GM18951 (cell line): ENCODE measurements around the gene ELMO1.

ENCODE experiments used
- POLR2A ChIP-seq: IDR thresholded peaks from 4 replicates; pipeline ENCODE4 v1.6.1; 2011; ENCODE audit warnings: mild to moderate bottlenecking; ENCODE audit not compliant: insufficient read length, insufficient read depth; ENCODE audit errors: extremely low read depth
- in situ Hi-C: fragments of 300-500 bp; cut with MboI; formaldehyde crosslinking; loops from one replicate; pipeline ENCODE4 v1.12.0; 2022; ENCODE audit warnings: low sequenced_read_pairs, mixed read lengths, inconsistent platforms; ENCODE audit not compliant: unreplicated experiment

ELMO1 gene

GRCh38 chr7:37234928-37235327 is 213.7 kb downstream of the ELMO1 start:
- no peak for TF ChIP-seq POLR2A
- in situ Hi-C loops, result loop anchor here (10.0 to 25.0 kb wide), 3 partner anchors 110 to 590 kb away; no protein-coding TSS in a partner anchor

GRCh38 chr7:37234334-37234733 is 214.3 kb downstream of the ELMO1 start:
- TF ChIP-seq POLR2A, result no peak

GRCh38 chr7:37231613-37232012 is 217.1 kb downstream of the ELMO1 start:
- in situ Hi-C loops, result loop anchor here (10.0 to 25.0 kb wide), 3 partner anchors 113 to 593 kb away; no protein-coding TSS in a partner anchor
- no peak for TF ChIP-seq POLR2A

More at GRCh38 chr7:37234334-37234733, 214.3 kb downstream of the ELMO1 start:
- in situ Hi-C loops, result loop anchor here (10.0 to 25.0 kb wide), 3 partner anchors 110 to 590 kb away; no protein-coding TSS in a partner anchor

- in situ Hi-C loops, result loop anchor here (10.0 to 25.0 kb wide), 3 partner anchors 115 to 595 kb away; no protein-coding TSS in a partner anchor
- no peak for TF ChIP-seq POLR2A
Measured at GRCh38 chr7:37230221-37230620, 218.4 kb downstream of the ELMO1 start.

GRCh38 chr7:37229381-37229780 is 219.3 kb downstream of the ELMO1 start:
- in situ Hi-C loops, result loop anchor here (25.0 kb wide), 1 partner anchor 283 kb away; no protein-coding TSS in a partner anchor

GRCh38 chr7:37225285-37225969 is 223.2 kb downstream of the ELMO1 start:
- TF ChIP-seq POLR2A, result no peak
- in situ Hi-C loops, result loop anchor here (25.0 kb wide), 1 partner anchor 287 kb away; no protein-coding TSS in a partner anchor

More at GRCh38 chr7:37229381-37229780, 219.3 kb downstream of the ELMO1 start:
- no peak for TF ChIP-seq POLR2A

GRCh38 chr7:37224746-37225145 is 223.9 kb downstream of the ELMO1 start:
- in situ Hi-C loops, result loop anchor here (25.0 kb wide), 1 partner anchor 288 kb away; no protein-coding TSS in a partner anchor
- TF ChIP-seq POLR2A, result no peak

- TF ChIP-seq POLR2A, result no peak
Measured at GRCh38 chr7:37220664-37221063, 228.0 kb downstream of the ELMO1 start.

GRCh38 chr7:37218956-37219355 is 229.7 kb downstream of the ELMO1 start:
- no peak for TF ChIP-seq POLR2A
- in situ Hi-C loops, result no loop called here

More at GRCh38 chr7:37220664-37221063, 228.0 kb downstream of the ELMO1 start:
- in situ Hi-C loops, result no loop called here

- in situ Hi-C loops, result no loop called here
- TF ChIP-seq POLR2A, result no peak
Measured at GRCh38 chr7:37216923-37217322, 231.7 kb downstream of the ELMO1 start.

- in situ Hi-C loops, result no loop called here
- TF ChIP-seq POLR2A, result no peak
Measured at GRCh38 chr7:37216156-37216852, 232.4 kb downstream of the ELMO1 start.

GRCh38 chr7:37215290-37215923 is 233.3 kb downstream of the ELMO1 start:
- in situ Hi-C loops, result no loop called here

GRCh38 chr7:37212556-37212955 is 236.1 kb downstream of the ELMO1 start:
- no peak for TF ChIP-seq POLR2A
- in situ Hi-C loops, result no loop called here

More at GRCh38 chr7:37215290-37215923, 233.3 kb downstream of the ELMO1 start:
- no peak for TF ChIP-seq POLR2A
